ENCODE results near the gene CARS1. TPM values are rescaled to one million over a fixed set of nuclear protein-coding genes. Genes with fewer than 3 reads are reported as not detected.

The CARS1 gene
- total RNA-seq, 2 donors from 2014 or later: 15.8 to 20.8 TPM

GRCh38 chr11:2999464-2999998 is 57.7 kb downstream of the CARS1 start:
- intact Hi-C loops (cut with DNase I): no loop called here
- H3K4me1 ChIP-seq: peaks cover 54% of the 10 kb centered on the region
- TF ChIP-seq CTCF (IDR thresholded peaks at IDR 0.05): no peak
- no peak for TF ChIP-seq POLR2A (IDR thresholded peaks at IDR 0.05)
- H3K36me3 ChIP-seq (replicated peaks in 1 of 2; ENCODE audit: insufficient read depth in 1 of 2, low read depth in 2 of 2): peaks cover 0 to 5% of the 10 kb centered on the region in 2 donors
- no peak overlapping the region for H3K4me3 ChIP-seq
- ATAC-seq (no peak), DNase-seq (peak in 1 of 4 donors; percentile 8)
- H3K27me3 ChIP-seq: no peaks in the 10 kb centered on the region
- no peaks in the 10 kb centered on the region for H3K9me3 ChIP-seq
- H3K27ac ChIP-seq: peak overlapping the region in 3 of 4 donors; percentile 73 to 77 (median 76)
- WGBS, 2 donors: 83 to 91% methylated on average over 10 of the region's 10 CpGs

DNA sequence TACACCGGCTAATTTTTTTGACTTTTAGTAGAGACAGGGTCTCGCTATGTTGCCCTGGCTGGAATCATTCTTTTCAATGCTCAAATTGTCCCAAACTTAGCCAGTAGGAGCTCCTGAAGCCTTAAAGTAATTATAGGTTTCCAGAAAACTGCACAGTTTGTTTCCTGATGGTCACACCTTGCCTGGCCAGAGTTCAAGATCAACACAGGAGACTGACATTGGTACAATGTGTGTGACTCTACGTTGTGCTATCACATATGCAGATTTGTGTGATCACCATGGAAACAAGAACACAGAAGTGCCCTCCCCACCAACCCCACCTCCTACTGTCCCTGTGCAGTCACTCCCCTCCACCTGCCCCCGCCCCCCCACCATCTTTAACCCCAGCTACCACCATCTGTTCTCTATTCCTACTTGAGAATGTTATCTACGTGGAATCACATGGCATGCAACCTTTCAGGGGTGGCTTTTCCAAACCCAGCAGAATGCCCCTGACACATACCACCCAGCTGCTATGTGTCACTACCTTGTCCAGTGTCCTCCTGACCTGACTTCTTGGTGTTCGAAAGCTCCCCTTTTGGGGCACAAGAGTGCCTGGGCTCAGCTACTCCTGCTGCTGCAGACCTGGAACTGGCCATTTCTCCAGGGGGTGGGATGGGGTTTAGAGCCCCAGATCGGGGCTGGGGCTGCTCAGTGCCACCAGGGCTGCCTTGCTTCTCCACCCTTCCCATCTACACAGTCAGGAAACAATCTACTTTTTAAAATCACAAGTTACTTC is 59.0 kb downstream of the CARS1 start:
- TF ChIP-seq POLR2A (IDR thresholded peaks at IDR 0.05): no peak
- TF ChIP-seq CTCF (IDR thresholded peaks at IDR 0.05): peak in 1 of 7 experiments; percentile 10
- WGBS, 2 donors: 53 to 61% methylated on average over 6 to 7 of the region's 7 CpGs
- peak; percentile 82 to 94 (median 88) for DNase-seq

GRCh38 chr11:2997406-2997805 is 59.8 kb downstream of the CARS1 start:
- WGBS, 2 donors: 90 to 92% methylated on average over 4 of the region's 4 CpGs
- no peaks in the 10 kb centered on the region for H3K9me3 ChIP-seq
- TF ChIP-seq CTCF (IDR thresholded peaks at IDR 0.05) (no peak), POLR2A (IDR thresholded peaks at IDR 0.05) (no peak)
- DNase-seq (no peak), ATAC-seq (no peak)
- no peak overlapping the region for H3K4me3 ChIP-seq
- H3K27ac ChIP-seq: peak overlapping the region; percentile 26 to 83 (median 67)
- no peaks in the 10 kb centered on the region for H3K36me3 ChIP-seq (replicated peaks in 1 of 2; ENCODE audit: insufficient read depth in 1 of 2, low read depth in 2 of 2)
- H3K4me1 ChIP-seq: peaks cover 60% of the 10 kb centered on the region
- H3K27me3 ChIP-seq: no peaks in the 10 kb centered on the region
- intact Hi-C loops (cut with DNase I): no loop called here

More for the DNA sequence above, 59.0 kb downstream of the CARS1 start:
- no peaks in the 10 kb centered on the region for H3K27me3 ChIP-seq
- H3K4me3 ChIP-seq: no peak overlapping the region
- peaks cover 54% of the 10 kb centered on the region for H3K4me1 ChIP-seq
- no peaks in the 10 kb centered on the region for H3K36me3 ChIP-seq (replicated peaks in 1 of 2; ENCODE audit: insufficient read depth in 1 of 2, low read depth in 2 of 2)
- intact Hi-C loops (cut with DNase I): no loop called here
- peak; percentile 93 for ATAC-seq
- H3K27ac ChIP-seq: peak overlapping the region; percentile 52 to 83 (median 67)
- no peaks in the 10 kb centered on the region for H3K9me3 ChIP-seq

- H3K27ac ChIP-seq: peak overlapping the region in 3 of 4 donors; percentile 3 to 83 (median 76)
- H3K9me3 ChIP-seq: no peaks in the 10 kb centered on the region
- no peaks in the 10 kb centered on the region for H3K27me3 ChIP-seq
- DNase-seq (peak in 2 of 4 donors; percentile 32 to 55), ATAC-seq (no peak)
- TF ChIP-seq POLR2A (IDR thresholded peaks at IDR 0.05) (no peak), CTCF (IDR thresholded peaks at IDR 0.05) (no peak)
- H3K36me3 ChIP-seq (replicated peaks in 1 of 2; ENCODE audit: insufficient read depth in 1 of 2, low read depth in 2 of 2): no peaks in the 10 kb centered on the region
- WGBS, 2 donors: 84 to 87% methylated on average over 5 to 6 of the region's 6 CpGs
- intact Hi-C loops (cut with DNase I): no loop called here
- peaks cover 59% of the 10 kb centered on the region for H3K4me1 ChIP-seq
- H3K4me3 ChIP-seq: no peak overlapping the region
These were observed 60.2 kb downstream of the CARS1 start for GRCh38 chr11:2996976-2997375.

All from body of pancreas (tissue), 4 donors.